HG03439 (cell line): ENCODE data around the gene PDE1C.

Source experiments
- ATAC-seq: cut with Tn5 transposase; IDR thresholded peaks from one replicate; pipeline ENCODE4 v1.9.1; 2021; ENCODE audit warnings: mild to moderate bottlenecking, moderate library complexity; ENCODE audit not compliant: unreplicated experiment

PDE1C gene

DNA sequence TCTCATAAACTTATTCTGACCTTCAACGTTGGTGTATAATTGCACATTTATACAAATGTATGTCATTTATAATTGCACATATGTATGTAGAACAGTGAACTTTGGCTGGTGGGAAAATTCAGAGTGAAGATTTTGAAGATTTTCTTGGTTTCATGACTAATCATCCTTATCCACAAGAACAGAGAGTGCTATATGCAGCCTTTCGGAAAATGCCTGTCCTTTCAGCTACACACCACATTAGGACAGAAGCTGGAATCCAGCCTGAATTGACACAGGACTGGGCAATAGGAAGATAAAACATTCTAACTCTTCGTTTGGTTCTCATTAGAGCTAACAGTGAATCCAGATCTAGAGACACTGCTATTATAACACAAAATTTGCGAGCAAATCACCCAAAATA is 166.2 kb downstream of the PDE1C start:
- no peak for ATAC-seq

DNA sequence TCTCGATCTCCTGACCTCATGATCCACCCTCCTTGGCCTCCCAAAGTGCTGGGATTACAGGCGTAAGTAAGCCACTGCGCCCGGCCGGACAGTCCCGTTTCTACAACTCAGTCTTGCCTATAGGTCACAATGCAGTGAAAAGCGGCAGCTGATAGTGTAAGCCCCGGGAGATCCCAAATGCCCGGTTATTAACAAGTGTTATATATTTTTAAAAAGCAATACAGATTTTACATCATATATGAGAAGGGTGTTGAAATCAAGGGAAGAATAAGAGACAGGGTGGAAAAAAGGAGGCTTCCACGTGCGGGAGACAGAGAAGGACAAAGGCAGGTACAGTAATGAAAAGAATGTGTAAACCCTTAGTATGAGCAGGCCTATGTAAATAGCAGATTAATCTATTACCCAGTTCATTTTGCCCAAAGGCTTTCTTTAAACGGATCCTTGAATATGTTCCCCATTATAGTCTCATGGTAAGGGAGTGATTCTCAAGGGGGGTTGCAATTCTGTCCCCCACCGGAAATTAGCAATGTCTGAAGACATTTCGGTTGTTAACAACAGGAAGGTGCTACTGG is 170.8 kb downstream of the PDE1C start:
- no peak for ATAC-seq

DNA sequence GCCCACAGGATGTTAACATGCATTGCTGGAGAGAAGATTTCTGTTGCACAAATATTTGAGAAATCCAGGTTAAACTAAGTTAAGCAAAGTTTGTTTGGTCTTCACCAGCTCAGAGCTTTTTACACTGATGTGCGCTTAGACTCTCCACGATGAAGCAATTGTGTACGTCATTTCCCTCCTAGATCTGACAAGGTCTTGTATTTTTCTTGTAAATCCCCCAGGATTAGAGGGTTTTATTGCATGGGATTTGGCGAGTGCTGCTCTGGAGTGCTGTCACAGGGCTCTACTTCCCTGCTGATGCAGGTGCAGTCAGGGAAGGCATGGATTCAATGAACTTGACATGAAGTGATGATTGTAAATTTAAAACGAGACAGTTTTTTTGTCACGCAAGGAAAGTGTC is 173.3 kb downstream of the PDE1C start:
- ATAC-seq: no peak

DNA sequence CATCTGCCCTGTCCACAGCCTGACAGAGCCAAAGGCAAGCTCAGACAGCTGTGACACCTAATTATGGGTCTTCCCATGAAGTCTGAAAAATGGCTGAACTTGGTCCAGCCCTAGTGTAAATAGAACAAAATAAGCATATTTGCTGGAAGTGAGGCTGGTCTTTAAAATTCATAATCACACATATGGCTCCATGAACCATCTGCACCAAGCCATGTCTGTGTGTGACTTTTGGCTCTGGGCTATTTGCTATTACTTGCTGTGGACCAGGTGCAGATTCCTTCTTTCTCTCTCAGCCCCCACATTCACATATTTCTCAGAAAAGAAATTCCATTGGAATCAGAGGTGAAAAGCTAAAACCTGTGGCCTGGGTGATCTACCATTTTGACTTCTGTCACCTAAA is 175.9 kb downstream of the PDE1C start:
- ATAC-seq: no peak

DNA sequence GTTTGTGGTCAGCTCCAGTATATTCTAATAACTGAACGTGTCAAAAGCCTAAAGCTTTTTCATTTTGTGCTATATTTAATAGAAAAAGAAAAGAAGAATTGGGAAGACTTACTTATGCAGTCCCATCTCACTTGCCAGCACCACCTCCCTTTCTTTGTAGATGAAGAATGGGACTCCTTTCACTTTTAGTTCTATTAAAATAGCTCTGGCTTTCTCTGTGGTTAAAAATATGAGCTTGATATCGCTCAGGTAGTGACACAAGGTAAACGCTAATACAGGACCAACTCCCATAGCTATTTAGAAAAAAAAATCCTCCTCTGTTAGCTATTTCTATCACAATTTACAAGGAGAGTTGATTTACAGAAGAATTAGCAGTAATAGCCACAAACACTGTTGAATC is 176.8 kb downstream of the PDE1C start:
- no peak for ATAC-seq

DNA sequence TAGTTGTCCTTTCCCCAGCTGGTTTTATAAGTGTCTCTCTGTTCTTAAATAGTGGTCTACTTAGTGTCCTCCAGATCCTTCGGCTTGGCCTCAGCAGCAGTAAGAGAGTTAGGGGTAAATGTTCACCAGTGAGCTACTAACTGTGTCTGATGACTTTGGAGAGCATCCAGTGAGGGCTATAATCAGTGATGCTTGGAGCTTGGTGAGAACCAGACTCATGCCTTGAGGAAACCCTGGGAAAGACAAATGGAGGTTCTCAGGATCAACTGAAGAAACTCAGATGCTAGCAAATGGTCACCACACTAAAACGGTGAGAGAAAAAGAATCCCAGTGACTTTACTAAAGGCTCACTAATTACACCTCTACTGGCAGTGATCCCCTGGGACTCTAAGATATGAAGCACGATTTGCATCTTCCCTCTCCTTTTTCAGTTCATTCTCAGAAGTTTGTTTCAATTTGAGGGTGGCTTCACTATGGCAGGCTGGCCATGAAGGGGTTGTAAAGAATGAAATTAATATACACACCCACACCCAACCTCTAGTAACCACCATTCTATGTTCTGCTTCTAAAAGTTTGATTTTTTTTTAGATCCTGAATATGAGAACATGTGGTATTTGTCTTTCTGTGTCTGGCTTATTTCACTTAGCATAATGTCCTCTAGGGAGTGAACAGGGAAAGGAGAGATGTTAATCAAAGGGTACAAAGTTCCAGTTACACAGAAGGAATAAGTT is 177.9 kb downstream of the PDE1C start:
- peak; percentile 92 for ATAC-seq

DNA sequence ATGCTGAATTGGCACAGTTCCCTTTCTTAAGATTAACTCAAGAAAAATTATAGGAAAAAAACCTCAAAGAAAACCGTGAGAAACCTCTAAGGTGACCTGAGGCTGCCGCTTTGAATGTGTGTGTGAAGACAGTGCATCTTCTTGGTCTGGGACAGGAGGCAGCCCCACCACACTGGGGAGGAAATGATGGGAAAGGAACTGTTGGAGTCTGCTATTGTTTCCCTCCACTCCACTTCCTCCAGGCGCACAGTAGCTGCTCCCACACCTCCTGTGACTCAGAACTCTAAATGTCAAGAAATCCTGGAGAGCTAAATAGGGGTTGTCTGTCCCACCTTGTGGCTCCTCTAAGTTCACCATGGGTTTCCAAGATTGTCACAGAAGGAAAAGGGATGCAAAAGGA is 179.4 kb downstream of the PDE1C start:
- no peak for ATAC-seq

DNA sequence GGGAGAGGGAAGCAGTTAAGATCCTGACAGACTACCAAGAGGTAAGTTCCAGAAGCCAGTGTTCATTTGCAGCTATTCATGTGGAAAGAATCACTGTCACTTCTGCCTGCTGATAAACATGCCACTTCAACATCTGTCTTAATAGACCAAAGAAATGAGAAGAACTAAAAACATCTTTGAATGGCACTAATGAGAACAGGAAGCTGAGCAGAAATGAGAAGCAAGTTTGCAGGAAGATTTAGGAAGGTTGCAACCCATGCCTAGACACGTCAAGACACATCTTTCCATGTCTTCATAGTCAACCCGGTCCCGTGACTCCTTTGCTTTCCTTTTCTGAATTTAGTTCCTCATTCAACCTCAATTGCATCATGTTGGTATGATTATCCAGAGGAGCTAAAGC is 180.0 kb downstream of the PDE1C start:
- no peak for ATAC-seq

DNA sequence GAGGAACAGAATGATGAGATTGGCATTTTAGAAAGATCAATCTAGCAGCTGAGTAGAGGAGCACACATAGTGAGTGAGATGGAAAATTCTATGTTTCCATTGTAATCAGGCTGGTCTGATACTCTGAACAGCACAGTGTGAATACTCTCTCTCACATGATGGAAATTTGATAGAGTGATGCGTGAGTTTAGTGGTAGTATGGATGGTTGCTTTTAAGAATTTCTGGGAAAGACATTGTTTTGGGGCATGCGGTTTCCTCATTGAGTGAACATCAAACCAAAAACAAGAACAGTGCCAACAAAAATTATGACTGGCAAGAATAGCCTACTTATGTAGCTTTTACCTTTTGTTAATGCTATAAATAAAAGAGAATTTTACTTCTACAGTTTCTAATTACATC is 183.2 kb downstream of the PDE1C start:
- ATAC-seq: no peak

DNA sequence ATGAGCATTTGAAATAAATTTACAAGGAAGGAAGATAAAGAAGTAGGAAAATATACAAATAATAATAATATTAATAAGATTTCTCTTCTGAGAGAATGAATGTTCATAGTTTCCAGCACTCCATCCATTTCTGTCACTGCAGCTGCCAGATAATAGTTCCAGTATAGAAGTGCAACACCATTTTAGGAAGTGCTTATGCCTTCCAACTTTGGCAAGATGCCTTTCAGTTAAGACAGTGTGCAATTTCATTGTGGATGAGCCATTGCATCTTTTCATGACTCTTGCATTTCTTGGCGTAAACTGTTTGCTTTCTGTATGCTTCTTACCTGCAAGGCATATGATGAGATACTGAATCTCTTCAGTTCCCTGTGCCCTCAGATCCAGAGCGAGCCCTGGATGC is 185.0 kb downstream of the PDE1C start:
- ATAC-seq: no peak

DNA sequence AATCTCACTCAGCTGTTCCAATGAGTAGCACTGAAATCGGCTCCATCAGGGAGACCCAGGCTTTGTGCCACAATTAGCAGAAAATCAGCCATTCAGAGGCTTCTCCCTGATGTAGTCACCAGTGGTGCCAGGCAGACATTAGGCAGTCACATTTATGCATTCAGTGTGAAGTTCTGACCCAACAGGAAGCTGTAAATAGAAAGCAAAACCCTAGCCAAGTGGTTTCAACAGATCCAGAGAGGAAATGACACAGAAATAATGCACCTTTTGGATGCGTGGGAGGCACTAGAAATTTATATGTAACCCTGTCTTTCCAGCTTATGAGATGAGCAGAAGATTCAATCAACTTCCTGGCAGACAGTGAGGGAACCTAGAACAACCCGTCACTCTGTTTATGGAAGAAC is 186.4 kb downstream of the PDE1C start:
- ATAC-seq: peak; percentile 81

DNA sequence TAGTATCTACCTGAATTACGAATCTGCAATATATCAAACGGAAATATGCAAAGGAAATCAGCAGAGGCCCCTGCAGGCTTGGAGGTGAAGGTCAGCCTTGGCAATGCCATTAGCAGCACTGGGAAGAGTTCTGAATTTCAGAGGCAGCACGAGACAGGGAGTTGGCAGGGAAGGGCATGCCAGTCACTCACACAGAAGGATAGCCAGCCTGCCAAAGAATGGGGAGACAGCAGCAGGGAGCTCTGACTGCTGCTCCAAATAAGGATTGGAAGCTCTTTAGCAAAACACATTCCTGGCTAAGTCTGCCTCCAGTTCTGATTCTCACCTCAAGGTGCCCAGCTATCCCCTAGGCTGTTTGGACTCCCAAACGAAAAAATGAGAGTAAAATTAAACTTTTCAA is 188.0 kb downstream of the PDE1C start:
- no peak for ATAC-seq

DNA sequence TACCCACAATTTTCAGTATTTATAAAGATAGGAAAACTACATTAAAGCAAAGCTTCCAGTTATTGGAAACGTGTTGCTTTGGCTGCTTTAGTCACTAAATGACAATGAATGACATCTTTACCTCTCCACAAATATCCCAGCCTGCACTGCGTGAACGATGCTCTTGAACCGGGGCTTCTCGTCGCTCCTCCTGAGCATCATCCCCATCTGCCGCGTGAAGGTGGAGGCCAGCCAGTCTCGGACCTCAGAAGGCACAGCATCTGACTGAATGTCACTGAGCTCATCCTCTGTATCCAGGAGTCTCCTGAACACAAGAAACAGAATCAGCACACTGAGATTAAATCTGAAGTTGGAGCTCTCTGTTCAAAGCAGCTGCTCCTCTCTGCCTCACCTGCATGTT is 191.3 kb downstream of the PDE1C start:
- no peak for ATAC-seq

DNA sequence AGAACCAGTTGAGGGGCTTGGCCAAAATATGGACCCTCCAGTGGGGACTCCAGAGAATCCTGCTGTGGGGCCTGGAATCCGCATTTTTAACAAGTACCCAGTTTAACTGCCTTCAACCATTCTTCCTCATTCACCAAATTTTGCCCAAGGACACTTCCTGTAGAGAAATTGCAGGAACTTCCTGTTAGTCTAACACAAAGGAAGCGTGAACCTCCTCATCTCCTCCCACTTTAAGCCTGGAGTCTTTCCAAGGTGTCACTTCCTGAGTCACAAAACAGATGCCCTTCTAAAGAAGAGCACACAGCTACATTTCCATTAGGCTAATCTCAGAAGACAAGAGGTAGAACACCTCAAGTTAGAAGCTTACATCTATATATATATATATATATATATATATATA is 194.8 kb downstream of the PDE1C start:
- ATAC-seq: no peak

DNA sequence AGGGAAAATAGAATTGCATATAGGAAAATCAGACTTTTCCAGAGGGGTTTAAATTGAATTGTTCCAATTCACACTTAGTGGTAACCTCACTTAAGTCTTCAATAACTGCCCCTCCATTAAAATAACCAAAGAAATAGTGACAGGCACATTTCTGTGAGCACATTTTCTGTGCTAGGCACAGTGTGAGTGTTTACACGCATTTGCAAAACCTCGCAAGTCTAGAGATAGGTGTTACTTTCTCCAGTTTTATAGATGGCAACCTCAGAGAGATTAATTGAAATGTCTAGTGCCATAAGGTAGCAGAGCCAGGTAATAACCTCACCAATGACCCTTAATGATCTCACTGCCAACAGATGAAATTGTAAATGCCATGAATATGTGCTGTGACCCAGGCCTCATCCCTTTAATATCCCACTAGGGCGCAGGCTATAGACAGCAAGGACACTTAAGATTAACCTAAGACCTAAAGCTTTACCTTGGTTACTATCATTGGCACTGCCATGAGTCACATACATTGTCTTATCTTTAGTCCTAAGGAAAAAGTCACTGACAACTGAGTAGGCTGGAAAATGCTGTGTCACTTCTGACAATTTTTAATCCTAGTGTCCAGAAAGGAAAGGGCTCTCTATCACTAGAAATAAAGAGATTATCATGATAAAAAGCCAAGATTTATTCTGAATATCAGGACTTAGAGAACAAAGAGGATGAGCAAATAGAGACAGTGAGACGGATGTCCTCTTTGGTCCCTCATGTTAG is 195.4 kb downstream of the PDE1C start:
- ATAC-seq: no peak

DNA sequence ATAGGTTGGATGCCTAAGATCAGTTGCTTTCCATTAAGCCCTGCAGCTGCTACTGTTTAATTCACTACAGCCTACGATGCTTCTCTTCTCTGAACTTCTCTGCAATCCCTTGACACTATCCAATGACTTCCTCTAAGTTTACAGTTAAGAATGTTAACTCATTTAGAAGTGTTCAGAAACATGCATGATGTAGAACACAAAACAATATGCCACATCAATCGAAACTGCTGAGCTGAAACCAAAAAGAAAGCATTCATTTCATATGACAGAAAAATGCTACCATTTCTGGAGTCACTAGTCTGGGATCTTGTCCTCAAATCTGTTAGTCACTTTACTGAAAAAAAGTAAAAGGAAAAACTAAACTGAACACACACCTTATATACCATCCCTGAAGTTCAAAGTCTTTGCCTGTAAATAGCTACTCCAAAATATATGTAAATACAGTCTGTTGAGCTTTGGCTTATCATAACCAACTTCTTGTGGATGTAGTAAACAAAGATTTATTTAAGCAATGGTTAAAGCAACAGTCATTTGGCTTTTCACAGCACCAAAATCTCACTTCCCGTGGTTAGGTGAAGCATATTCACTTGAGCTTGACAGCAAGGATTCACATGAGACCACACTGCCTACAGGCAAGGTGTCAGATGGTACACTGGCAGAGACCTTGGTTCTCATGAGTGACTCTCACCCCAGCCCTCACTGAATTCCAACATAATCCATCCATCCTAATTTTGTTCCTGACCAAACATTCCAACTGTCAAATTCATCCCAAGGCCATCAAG is 196.2 kb downstream of the PDE1C start:
- peak; percentile 78 for ATAC-seq

DNA sequence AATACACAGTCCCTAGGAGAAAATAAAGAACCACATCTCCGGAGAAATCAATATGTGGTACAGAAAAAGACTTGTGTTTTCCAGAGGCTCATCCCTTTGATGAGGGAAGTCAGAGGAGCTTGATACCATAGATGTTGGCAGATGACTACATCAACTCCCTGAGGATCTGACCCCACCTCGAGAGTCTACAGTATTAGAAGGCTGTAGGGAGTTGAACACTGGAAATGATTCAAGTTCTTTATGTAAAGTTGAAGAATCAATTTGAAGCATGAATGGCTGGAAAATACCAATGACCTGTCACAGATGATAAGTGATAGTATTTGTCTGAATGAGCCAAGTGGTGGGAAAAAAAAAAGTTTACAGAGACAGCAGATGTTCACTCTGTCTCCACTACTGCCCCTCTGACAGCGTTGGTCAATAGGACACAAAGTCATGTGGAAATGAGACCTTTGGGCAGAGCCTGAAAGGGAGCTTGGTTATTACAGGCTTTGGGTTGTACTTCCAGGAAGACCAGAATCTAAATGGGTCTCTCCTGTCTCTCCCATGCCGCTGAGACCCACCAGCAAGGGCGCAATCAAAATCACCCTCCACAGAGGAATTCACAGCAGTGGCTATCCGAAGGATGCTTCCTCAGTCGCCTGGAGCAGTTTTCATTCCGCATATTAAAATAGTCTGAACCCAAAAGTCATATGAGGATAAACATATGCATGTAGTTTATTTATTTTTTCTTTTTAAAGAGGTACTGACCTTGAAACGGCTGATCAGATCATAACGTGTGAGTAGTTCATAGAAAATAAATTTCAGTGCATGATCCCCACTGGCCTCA is 197.4 kb downstream of the PDE1C start:
- no peak for ATAC-seq

DNA sequence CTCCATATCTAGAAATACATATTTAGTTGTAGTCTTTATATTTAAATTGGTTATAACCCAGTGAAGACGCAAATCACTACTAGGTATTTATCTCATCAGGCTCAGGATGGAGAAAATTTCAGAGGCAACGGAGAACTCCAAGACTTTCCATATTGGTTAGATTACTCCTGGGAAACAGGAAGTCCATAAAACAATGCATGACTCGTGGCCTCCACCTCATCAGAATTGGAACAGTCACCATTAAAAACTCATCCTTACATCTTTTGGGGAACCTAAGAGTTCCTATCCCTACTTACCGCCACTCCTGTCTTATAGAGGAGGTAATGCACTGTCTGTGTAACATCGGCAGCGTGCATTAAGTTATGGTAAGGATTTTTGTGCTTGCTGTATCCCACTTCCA is 205.6 kb downstream of the PDE1C start:
- no peak for ATAC-seq

DNA sequence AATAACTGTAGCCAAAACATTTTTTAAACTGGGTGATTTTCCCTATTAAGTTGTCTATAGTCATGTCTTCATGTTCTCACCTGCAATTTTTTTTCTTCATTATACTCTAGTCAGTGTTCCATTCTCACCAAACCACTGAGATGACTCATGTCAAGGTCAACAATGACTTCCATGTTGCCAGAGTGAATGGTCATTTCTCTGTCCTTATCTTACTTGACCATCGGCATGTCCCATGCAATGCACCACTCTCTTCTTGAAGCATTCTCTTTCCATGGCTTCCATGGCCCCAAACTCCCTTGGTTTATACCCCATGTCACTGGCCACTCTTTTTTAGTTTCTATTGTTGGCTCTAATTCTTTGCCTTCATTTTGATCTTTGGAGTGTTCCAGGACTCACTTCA is 209.3 kb downstream of the PDE1C start:
- ATAC-seq: no peak

DNA sequence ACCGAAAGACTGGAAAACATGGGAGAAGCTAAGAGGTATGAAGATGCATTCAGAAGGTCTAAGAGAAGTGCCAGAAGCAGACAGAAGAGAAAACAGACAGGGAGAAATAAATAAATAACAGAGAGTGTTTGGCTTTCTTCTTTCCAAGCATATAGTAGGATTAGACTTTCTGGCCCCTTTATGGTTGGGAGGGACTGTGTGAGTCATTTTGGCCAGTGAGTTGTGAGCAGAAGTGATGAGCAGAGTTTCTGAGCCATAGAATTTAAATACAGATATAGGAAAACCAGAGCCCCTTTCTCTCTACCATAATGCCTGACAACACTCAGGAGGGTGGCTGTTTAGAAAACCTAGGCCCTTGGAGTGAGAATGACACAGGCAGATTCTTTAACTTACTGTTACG is 212.2 kb downstream of the PDE1C start:
- no peak for ATAC-seq

DNA sequence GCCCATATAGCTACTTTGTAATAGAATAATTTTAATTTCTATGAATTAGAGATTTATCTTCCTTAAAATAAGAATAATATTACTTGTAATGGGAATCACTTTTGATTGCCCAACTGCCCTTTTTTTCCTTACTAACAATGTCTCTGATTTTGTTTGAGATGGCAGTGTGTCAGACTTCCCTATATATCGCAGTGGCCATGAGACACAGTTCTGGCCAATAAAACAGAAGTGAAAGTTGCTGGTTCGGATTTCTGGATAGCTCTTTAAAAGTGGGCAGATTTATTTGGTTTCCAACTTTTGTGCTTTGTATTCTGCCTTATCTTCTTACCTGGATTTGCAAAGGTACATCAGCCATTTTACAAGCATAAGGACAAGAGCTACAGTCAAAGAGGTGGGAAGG is 213.0 kb downstream of the PDE1C start:
- no peak for ATAC-seq
